GM12874 (cell line): ENCODE measurements around the gene NRBF2.

Source experiments
- CTCF ChIP-seq: IDR thresholded peaks from 2 replicates; pipeline ENCODE4 v1.5.1; 2011; ENCODE audit warnings: low read depth, mild to moderate bottlenecking, control low read depth, low read length, moderate library complexity; ENCODE audit not compliant: insufficient read depth

NRBF2 gene

DNA sequence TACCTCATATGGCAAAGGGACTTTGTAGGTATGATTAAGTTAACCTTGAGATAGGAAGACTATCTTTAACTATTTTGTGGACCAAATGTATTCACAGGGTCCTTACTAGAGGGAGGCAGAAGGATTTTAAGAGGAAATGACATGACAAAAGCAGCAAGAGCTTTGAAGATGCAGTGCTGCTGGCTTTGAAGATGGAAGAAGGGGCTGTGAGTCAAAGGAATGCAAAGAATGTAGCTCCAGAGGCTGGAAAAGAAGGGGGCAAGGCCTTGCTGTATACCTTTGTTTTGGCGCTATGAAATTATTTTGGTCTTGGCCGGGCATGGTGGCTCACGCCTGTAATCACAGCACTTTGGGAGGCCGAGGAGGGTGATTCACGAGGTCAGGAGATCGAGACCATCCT lies 3.2 kb upstream of the NRBF2 start:
- TF ChIP-seq CTCF = no peak

GRCh38 chr10:63132651-63133055 lies 475 bp upstream of the NRBF2 start:
- TF ChIP-seq CTCF = no peak

GRCh38 chr10:63133821-63134557 lies 861 bp downstream of the NRBF2 start:
- TF ChIP-seq CTCF = no peak

DNA sequence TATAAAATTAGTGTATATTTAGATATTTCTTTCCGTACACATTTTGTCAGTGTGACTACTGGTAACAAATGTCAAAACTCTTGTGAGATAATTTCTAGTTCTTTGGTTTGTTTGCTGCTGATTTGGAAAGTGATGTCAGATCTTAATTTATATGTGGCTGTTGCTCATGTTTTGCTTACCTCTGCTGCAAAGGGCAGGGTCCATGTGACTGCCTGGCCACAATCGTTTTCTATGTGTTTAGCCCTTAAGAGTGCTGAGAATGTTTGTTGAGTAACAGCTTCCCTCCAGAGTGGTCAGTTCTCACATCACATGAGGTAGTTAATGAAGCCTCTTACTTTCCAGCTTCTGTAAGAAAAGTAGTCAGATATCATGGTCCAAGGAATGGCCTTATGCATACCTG lies 4.2 kb downstream of the NRBF2 start:
- TF ChIP-seq CTCF = no peak

DNA sequence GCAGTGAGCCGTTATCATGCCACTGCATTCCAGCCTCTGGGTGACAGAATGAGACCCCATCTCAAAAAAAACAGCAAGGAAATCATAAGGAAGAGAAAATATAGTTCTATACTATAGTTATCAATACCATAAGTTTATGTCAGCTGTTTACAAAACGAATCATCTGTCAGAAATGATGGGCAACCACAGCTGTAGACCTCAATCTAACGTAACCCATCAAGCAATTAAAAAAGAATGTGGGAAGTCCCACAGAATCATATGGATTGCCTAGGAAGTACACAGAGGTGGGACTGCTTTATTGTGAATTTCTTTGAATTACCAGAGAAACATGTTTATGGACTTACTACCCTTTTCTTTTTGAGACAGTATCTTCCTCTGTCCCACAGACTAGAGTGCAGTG lies 6.9 kb downstream of the NRBF2 start:
- TF ChIP-seq CTCF = no peak

DNA sequence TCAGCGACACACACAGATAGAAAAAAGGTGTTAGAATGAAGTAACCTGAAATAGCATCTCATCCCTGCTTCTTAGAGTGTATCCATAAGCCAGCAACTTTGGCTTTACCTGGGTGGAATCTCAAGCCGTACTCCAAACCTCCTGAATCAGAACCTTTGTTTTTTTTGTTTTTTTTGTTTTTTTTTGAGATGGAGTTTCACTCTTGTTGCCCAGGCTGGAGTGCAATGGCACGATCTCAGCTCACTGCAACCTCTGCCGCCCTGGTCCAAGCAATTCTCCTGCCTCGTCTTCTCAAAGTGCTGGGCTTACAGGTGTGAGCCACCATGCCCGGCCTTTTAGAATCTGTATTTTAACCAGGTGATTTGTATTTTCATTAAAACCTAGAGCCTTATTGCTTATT lies 9.0 kb downstream of the NRBF2 start:
- TF ChIP-seq CTCF = no peak

- TF ChIP-seq CTCF = no peak
Measured at GRCh38 chr10:63143987-63144386, 10.9 kb downstream of the NRBF2 start.

GRCh38 chr10:63145782-63146181 lies 12.7 kb downstream of the NRBF2 start:
- TF ChIP-seq CTCF = no peak
